Stimulated activated CD8-positive, alpha-beta memory T cell treated with anti-CD3 and anti-CD28 coated beads, Interleukin-7, amount 100 ng/mL, for 48 hours (primary cell): Measurements from ENCODE around the gene ST3GAL2.
"Not testable (repeated sequence)": the region's sequence is repeated elsewhere in the genome, so short reads cannot be mapped to it uniquely, and the experiment has no call there.

Experiments
- DNase-seq, 2 donors: peaks; one replicate each; pipeline ENCODE4 v3.0.0-alpha.2; 2020; ENCODE audit warnings: low read depth in 1 of 2; ENCODE audit errors: extremely low read depth in 1 of 2

ST3GAL2 gene

GRCh38 chr16:70391881-70392481 lies 46.9 kb downstream of the ST3GAL2 start:
- DNase-seq, result no peak

DNA sequence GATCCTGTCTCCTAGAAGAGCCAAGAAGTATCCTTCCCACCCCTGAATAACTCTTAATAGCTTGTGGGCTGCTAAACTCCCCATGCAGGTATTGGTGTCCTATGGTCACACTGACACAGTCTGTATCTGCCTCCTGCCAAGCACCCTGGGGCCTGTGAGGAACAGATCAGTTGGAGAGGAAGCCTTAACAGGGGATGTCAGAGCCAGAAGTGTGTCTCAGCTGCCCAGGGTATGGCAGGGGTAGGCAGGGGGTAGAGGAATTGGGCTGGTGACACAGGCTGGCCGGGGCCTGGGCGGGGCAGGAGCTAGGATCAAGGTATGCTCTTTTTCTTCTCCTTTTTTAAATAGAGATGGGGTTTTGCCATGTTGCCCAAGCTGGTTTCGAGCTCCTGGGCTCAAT lies 47.5 kb downstream of the ST3GAL2 start:
- no peak for DNase-seq

DNA sequence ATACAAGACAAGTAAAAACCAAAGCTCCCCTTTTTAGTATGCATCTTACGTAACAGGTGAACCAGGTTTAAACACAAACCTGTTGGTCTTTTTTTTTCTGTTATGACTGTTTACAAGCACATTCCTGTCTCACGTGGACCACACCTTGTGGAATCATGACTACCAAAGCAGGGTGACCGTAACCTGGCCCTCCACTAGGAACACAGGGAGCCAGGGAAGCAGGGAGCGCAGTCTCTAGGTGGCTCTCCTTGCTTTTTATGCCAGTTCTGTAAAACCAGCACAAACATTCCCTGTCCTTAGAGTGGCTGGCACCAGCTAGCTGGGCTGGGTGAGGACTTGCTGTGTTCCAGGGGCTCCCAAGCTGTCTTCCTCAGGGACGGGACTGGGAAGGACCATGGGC lies 48.1 kb downstream of the ST3GAL2 start:
- no peak for DNase-seq

DNA sequence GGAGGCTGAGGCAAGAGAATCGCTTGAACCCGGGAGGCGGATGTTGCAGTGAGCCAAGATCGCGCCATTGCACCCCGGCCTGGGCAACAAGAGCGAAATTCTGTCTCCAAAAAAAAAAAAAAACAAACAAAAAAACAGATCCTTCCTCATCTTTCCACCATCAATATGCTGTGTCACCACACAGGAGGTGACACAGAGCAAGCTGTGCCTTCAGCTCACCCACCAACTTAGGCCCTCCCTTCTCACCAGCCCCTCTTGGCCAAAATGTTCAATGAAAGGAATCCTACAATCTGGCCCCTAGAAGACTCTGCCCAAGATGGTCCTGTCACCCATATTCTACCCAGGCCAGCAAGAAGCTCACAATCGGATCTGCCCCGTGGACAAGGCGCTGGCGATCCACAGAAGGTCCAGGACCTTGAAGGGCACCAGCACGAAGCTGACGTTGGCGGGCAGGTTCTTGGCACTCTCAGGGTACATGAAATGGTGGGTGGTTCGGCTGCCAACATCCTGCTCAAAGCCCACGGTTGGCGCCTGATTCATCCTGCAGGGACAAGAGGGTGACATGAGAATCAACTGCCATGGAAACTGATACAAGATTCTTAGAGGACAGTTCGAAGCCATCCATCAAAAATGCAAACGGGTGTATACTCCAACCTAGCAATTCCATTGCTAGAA lies 50.8 kb downstream of the ST3GAL2 start:
- no peak for DNase-seq

GRCh38 chr16:70386289-70386986 lies 52.5 kb downstream of the ST3GAL2 start:
- DNase-seq, result not testable (repeated sequence)

DNA sequence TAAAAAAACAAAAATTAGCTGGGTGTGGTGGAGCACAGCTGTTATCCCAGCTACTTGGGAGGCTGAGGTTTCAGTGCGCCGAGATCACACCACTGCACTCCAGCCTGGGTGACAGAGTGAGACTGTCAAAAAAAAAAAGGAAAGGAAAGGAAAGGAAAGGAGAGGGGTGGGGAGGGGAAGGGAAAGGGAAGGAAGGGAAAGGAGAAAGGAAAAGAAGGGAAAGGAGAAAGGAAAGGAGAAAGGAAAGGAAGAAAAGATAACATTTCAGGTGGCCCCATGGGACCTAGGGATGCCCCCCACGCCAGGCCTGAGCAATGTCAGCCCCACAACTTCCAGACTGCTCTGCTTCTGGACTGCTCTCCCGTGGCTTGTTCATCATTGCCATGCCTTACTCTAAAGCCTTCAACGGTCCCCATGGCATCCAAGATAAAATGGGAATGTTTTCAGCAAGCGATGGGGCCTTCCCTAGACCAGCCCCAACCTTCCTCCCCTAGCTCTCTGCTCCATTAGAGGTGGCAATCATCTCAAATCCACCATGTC lies 55.4 kb downstream of the ST3GAL2 start:
- no peak for DNase-seq

DNA sequence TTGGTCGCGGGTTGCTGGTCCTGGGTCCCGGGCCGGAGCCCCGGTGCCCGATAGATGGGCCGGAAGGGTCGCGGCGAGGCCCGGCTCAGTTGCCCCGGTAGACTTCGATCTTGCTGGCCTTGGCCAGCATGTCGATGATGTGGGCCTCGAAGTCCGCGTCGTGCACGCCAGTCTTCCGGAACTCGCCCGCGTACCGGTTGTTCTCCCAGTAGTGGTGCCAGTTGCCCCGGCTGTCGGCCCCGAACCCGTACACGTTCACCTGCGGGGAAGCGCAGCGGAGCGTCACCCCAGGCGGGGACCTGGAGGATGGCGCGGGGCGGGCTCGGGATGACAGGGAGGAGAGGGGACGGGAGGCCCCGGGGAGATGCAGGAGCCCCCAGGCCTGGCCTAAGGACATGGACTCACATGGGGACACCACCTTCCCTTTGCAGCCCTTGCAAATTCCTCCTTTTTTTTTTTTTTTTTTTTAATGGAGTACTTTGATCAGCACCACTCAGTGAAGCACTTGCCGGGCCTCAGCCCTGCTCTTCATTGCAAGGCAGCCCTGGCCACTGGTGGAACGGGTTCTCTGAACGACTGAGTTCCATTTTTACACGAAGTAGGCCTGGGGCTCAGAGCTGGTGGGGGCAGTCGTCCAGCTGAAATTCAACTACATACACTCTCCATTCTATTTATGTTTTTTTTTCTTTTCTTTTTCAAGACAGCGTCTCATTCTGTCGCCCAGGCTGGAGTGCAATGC lies 57.1 kb downstream of the ST3GAL2 start:
- DNase-seq, result no peak

- peak; percentile 92 to 97 for DNase-seq
Observed at GRCh38 chr16:70380919-70381603, 57.8 kb downstream of the ST3GAL2 start.

DNA sequence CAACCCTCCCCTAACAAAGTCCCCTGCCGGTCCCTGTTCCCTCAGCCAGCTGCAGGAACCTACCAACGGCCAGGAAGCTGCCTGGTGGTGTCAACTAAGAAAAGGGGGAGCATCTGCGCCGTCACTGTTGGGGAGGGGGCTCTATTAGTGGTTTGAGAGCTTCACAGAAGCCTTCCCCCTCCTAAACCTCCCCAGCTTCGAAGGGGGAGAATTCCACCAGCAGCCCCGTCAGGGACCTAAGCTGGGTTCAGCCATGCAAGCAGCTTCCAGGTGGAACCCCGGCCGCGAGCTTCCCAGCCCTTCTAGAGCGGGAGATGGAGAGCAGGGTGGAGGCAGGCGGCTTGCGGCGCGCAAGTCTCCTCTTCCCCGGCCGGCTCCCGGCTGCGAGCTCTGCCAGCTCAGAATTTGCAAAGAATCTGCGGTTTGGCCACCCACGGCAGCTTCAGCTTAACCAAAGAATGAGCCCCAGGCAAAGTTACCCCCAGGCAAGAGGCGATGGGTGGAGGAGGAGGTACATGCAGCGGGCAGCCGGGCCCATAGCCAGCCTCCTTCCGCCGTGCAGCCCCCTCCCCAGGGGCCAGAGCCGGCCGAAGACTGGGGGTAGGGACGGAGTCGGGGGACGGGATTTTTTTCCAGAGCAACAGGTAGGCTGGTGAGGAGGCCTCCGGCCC lies 58.5 kb downstream of the ST3GAL2 start:
- peak; percentile 62 to 80 for DNase-seq

GRCh38 chr16:70378869-70379493 lies 59.9 kb downstream of the ST3GAL2 start:
- no peak for DNase-seq

DNA sequence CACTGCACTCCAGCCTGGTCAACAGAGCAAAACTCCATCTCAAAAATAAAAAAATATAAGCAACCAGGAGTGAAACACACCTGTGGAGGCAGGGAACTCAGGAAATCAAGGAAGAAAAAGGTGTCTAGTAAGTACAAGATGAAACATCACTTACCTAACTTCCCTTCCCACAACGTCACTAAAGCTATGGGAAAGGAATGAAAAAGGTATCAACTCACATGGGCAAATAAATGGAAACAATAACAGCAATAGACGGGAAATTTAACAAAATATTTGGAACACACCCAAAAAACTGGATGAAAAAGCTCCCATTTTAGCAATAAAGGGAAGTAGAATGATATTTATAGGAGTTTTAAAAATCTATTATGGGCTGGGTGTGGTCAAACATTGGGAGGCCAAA lies 61.1 kb downstream of the ST3GAL2 start:
- no peak for DNase-seq

DNA sequence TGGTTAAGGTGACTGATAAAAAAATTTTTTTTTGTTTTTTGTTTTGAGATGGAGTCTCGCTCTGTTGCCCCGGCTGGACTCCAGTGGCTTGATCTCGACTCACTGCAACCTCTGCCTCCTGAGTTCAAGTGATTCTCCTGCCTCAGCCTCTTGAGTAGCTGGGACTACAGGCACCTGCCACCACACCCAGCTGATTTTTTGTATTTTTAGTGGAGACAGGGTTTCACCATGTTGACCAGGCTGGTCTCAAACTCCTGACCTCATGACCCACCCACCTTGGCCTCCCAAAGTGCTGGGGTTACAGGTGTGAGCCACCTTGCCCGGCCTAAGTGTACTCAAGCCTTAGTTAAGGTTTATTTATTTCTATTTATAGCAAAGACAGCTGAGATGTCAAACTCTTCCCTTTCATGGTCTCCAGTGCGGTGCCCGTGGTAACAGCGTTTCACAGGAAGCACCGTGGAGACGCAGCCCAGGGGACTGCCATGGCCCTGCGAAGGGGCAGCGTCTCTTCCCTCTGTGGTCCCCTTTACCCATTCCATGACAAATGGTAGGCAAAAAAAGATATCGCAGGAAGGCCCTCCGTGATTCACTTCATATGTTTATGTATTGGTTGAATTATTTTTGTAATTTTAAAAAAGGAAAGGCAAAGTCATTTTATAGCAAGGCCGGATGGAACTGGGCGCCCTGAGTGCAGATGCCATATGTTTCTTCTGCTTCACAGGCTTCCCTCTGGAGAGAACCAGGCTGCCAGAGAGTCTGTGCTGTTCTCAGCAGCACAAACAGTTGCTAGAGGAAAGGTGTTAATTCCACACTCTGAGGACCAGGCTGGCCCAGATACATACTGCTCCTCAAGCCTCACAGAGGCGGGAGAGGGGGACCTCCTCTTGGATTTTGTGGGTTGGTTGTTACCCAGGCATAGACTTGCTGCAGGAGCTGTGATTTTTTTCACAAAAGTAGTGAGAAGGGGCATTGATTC lies 63.0 kb downstream of the ST3GAL2 start:
- no peak for DNase-seq

GRCh38 chr16:70374213-70374612 lies 64.7 kb downstream of the ST3GAL2 start:
- DNase-seq, result no peak

- DNase-seq, result no peak
Observed at GRCh38 chr16:70372921-70373728, 65.8 kb downstream of the ST3GAL2 start.

GRCh38 chr16:70370924-70371323 lies 68.0 kb downstream of the ST3GAL2 start:
- DNase-seq, result no peak

GRCh38 chr16:70370145-70370544 lies 68.8 kb downstream of the ST3GAL2 start:
- not testable (repeated sequence) for DNase-seq

DNA sequence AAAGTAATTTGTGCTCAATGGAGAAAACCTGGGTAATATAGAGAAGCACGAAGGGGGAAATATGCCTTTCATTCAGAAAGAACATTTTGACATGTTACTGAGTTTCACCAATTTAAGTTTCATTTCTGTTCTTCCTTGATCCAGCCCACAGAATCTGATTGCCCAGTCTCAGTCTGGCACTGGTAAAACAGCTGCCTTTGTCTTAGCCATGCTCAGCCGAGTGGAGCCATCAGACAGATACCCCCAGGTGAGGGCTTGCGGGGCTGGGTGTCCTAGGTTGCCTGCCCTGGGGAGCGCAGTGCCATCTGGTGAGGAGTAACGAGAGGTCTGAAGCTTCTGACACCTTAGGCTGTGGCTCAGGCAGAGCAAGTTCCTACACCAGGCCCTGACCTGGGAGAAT lies 74.5 kb downstream of the ST3GAL2 start:
- no peak for DNase-seq

- DNase-seq, result no peak
Observed at GRCh38 chr16:70359552-70359951, 79.3 kb downstream of the ST3GAL2 start.
